Tibial nerve (tissue), 4 donors: ENCODE measurements around the gene PTPRD.

Experiments
- CTCF ChIP-seq, 5 experiments: fragments of 200-600 bp in 3 of 5; fragments of 450-650 bp in 2 of 5; sonication (generic) in 3 of 5; IDR thresholded peaks; one replicate each; pipeline ENCODE4 v1.5.1; 2016 to 2019; ENCODE audit warnings: antibody characterized with exemption in 5 of 5, mild to moderate bottlenecking in 3 of 5, moderate library complexity in 2 of 5
- EP300 ChIP-seq, 2 donors: sonication (generic); formaldehyde crosslinking; IDR thresholded peaks; one replicate each; pipeline ENCODE4 v1.6.1; 2017; ENCODE audit warnings: antibody characterized with exemption in 2 of 2, mild to moderate bottlenecking in 1 of 2
- POLR2A ChIP-seq, 2 donors: fragments of 450-650 bp; IDR thresholded peaks; one replicate each; pipeline ENCODE4 v1.6.1; 2017; ENCODE audit warnings: antibody characterized with exemption in 2 of 2, mild to moderate bottlenecking in 2 of 2, moderate library complexity in 2 of 2

- TF ChIP-seq CTCF (IDR thresholded peaks at IDR 0.05) (no peak), POLR2A (IDR thresholded peaks at IDR 0.05) (no peak), EP300 (IDR thresholded peaks at IDR 0.05) (no peak)
Measured at GRCh38 chr9:9625248-9625647, 987.6 kb downstream of the PTPRD start.
